Retinal pigment epithelial cell (primary cell): Measurements from ENCODE around the gene NEBL.

Experiments used
- DNase-seq: peaks from one replicate; pipeline ENCODE4 v3.0.0-alpha.2; 2010; ENCODE audit warnings: low read depth
- H3K4me3 ChIP-seq: 2 replicates; pipeline ENCODE4 v1.5.1; 2011; ENCODE audit warnings: mild to moderate bottlenecking, low read length, control low read depth, moderate library complexity
- TF ChIP-seq, protein P1 (sequence below): conservative IDR thresholded peaks from 2 replicates; pipeline ENCODE4 v1.5.1; 2011; ENCODE audit warnings: low read depth, low read length, control low read depth, inconsistent platforms

Gene NEBL

GRCh38 chr10:20890491-20891337, 6.4 kb downstream of the NEBL start:
- no peak overlapping the region for H3K4me3 ChIP-seq
- peak; percentile 35 for DNase-seq
- TF ChIP-seq, protein P1, sequence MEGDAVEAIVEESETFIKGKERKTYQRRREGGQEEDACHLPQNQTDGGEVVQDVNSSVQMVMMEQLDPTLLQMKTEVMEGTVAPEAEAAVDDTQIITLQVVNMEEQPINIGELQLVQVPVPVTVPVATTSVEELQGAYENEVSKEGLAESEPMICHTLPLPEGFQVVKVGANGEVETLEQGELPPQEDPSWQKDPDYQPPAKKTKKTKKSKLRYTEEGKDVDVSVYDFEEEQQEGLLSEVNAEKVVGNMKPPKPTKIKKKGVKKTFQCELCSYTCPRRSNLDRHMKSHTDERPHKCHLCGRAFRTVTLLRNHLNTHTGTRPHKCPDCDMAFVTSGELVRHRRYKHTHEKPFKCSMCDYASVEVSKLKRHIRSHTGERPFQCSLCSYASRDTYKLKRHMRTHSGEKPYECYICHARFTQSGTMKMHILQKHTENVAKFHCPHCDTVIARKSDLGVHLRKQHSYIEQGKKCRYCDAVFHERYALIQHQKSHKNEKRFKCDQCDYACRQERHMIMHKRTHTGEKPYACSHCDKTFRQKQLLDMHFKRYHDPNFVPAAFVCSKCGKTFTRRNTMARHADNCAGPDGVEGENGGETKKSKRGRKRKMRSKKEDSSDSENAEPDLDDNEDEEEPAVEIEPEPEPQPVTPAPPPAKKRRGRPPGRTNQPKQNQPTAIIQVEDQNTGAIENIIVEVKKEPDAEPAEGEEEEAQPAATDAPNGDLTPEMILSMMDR, result no peak

- H3K4me3 ChIP-seq, result no peak overlapping the region
- TF ChIP-seq, protein P1, result no peak
- DNase-seq, result no peak
Observed at GRCh38 chr10:20890009-20890408, 7.1 kb downstream of the NEBL start.

DNA sequence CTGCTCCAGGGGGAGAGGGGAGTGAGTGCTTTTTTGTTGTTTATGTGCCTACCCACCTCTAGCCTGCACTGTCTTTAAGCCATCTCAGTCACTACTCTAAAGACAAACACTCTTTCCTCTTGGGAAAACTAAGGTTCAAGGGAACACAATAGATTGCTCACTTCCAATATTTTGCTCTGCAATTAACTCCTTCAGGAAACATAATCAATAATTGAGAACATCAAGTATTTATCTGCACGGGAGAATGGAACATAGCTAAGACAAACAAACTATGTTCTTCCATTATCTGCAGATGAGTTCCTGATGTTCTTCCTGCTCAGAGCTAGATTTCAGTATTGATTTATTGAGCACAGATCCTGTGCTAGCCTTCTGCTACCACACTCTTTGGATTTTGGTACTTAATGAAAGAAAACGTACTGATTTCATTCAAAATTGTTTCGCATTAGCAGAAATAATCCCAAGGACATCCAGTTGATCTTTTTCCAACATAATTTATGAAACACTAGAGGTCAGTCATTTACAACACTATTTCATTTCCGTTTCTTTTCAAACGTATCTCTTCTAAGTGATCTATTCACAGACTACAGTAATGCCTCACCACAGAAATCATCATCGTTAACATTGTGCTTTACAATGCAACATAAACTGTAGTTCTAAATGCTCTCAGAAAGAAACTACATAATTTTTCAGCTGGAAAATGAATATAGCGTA, 8.3 kb downstream of the NEBL start:
- no peak overlapping the region for H3K4me3 ChIP-seq
- TF ChIP-seq, protein P1, result no peak
- DNase-seq, result no peak

DNA sequence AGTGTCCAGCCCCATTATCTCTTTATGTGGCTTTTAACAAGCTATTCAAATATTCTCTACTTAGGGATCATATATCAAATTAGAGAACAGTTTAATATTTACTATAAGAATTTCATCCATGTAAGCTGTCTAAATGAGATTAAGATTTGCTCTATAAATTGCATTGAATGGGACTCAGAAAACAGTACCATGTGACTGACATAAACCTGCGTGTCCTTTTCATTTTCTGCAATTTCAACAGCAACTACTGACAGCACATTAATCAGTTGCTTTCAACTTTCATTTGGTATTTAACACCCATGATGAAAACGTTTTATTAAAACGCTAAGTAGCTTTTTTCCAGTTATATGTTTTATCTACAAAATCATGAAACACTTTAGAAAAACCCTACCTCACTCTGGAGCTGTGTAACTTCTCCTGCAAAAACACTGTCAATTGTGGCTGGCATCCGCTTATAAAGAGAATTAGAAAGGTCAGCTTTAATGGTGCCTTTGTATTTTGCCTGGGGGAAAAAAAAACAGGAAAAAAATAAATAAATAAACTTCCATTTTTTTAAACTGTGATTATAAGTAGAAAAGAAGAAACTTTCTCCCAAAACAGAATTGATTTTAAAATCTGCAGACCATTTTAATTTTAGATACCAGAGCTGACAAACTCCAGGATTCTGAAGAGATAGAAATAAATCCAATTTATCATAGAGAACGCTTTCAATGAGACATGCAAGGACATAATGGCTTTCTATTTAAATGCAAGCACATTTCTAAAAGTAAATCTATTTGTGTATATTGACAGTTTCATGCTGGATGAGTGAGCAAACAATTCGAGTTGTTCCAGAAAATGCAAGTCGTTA, 9.2 kb downstream of the NEBL start:
- peak; percentile 40 for DNase-seq
- H3K4me3 ChIP-seq, result no peak overlapping the region
- TF ChIP-seq, protein P1, result no peak

DNA sequence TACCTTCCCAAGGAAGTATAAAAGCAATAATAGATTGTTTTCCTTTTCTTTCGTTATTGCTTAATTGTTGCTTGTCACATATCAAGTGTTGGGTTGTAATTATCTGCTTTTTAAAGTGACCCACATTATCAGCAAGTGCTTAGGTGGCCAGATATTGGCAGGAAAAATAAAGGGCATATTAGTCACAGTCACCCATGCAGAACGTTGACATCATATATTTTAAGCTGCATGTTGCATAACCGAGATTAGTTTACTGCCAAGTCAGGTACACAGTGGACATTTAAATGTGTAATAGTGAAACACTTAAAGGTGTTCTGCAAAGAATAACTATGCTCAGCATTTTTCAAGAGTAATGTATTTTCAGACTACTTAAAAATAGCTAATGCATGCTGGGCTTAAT, 11.4 kb downstream of the NEBL start:
- H3K4me3 ChIP-seq, result no peak overlapping the region
- peak; percentile 72 for DNase-seq
- TF ChIP-seq, protein P1, result no peak

GRCh38 chr10:20883552-20883951, 13.6 kb downstream of the NEBL start:
- DNase-seq, result no peak

More at GRCh38 chr10:20883552-20883951, 13.6 kb downstream of the NEBL start:
- TF ChIP-seq, protein P1, result no peak
- H3K4me3 ChIP-seq, result no peak overlapping the region
